GM12878 (cell line): Measurements from ENCODE around the gene SNX15.
"Not testable (repeated sequence)": the region's sequence is repeated elsewhere in the genome, so short reads cannot be mapped to it uniquely, and the experiment has no call there.

ENCODE experiments used
- BRCA1 ChIP-seq: IDR thresholded peaks from 2 replicates; pipeline ENCODE4 v1.6.1; 2011; ENCODE audit warnings: low read depth, low read length, improper control_type of control experiment
- EP300 ChIP-seq, 2 experiments: fragments of 150-350 bp in 1 of 2; IDR thresholded peaks; 2 replicates each; pipeline ENCODE4 v1.6.1; 2011 to 2012; ENCODE audit warnings: low read depth in 2 of 2, low read length in 2 of 2, borderline replicate concordance in 1 of 2, improper control_type of control experiment in 1 of 2, inconsistent platforms in 1 of 2; ENCODE audit not compliant: control insufficient read depth in 1 of 2
- HCFC1 ChIP-seq: fragments of 150-350 bp; IDR thresholded peaks from 2 replicates; pipeline ENCODE4 v1.6.1; 2014; ENCODE audit warnings: low read length
- MLLT1 ChIP-seq: fragments of 450-650 bp; IDR thresholded peaks from 2 replicates; pipeline ENCODE4 v1.6.1; 2016; ENCODE audit warnings: mild to moderate bottlenecking
- NFYB ChIP-seq: IDR thresholded peaks from 2 replicates; pipeline ENCODE4 v1.6.1; 2011; ENCODE audit warnings: low read depth, mild to moderate bottlenecking, low read length, improper control_type of control experiment, moderate library complexity; ENCODE audit not compliant: insufficient read depth
- PBX3 ChIP-seq: IDR thresholded peaks from 2 replicates; pipeline ENCODE4 v1.6.1; 2011; ENCODE audit warnings: mild to moderate bottlenecking, low read depth, low read length, moderate library complexity; ENCODE audit not compliant: insufficient replicate concordance
- POLR2A ChIP-seq: IDR thresholded peaks from 2 replicates; pipeline ENCODE4 v1.6.1; 2011; ENCODE audit warnings: low read depth, mild to moderate bottlenecking, low read length
- POLR2AphosphoS5 ChIP-seq: IDR thresholded peaks from 2 replicates; pipeline ENCODE4 v1.6.1; 2011; ENCODE audit warnings: mild to moderate bottlenecking, low read length, inconsistent platforms
- RAD21 ChIP-seq: IDR thresholded peaks from 2 replicates; pipeline ENCODE4 v1.6.1; 2011; ENCODE audit warnings: mild to moderate bottlenecking, low read depth, low read length, moderate library complexity; ENCODE audit not compliant: insufficient read depth
- TCF7 ChIP-seq: IDR thresholded peaks from 2 replicates; pipeline ENCODE4 v1.6.1; 2014; ENCODE audit warnings: antibody characterized with exemption, borderline replicate concordance
- ZNF274 ChIP-seq: IDR thresholded peaks from one replicate; pipeline ENCODE4 v1.8.0; 2011; ENCODE audit not compliant: insufficient read length, insufficient read depth
- TF ChIP-seq, protein P1 (sequence below), 3 experiments: IDR thresholded peaks in 2 of 3; conservative IDR thresholded peaks in 1 of 3; 2 replicates each; pipeline ENCODE4 v1.5.1; 2011; ENCODE audit warnings: low read depth in 3 of 3, low read length in 3 of 3, mild to moderate bottlenecking in 3 of 3, control low read depth in 2 of 3, moderate library complexity in 2 of 3, inconsistent platforms in 1 of 3, mixed read lengths in 1 of 3; ENCODE audit not compliant: control insufficient read depth in 2 of 3, insufficient read depth in 1 of 3; ENCODE audit errors: extremely low read depth in 1 of 3

DNA sequence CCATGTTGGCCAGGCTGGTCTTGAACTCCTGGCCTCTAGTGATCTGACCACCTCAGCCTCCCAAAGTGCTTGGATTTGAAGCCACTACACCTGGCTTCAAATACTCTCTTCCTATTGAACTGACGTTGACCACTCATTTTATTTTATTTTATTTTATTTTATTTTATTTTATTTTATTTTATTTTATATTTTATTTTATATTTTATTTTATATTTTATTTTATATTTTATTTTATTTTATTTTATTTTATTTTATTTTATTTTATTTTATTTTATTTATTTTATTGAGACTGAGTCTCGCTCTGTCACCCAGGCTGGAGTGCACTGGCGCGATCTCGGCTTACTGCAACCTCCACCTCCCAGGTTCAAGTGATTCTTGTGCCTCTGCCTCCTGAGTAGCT is 43.9 kb upstream of the SNX15 start:
- TF ChIP-seq EP300 (IDR thresholded peaks at IDR 0.05; ENCODE audit: borderline replicate concordance in 1 of 2, control insufficient read depth in 1 of 2, low read depth in 2 of 2, low read length in 2 of 2); MLLT1; TCF7; POLR2AphosphoS5; HCFC1; RAD21; BRCA1; POLR2A; NFYB; ZNF274; PBX3: not testable (repeated sequence)
- TF ChIP-seq, protein P1, sequence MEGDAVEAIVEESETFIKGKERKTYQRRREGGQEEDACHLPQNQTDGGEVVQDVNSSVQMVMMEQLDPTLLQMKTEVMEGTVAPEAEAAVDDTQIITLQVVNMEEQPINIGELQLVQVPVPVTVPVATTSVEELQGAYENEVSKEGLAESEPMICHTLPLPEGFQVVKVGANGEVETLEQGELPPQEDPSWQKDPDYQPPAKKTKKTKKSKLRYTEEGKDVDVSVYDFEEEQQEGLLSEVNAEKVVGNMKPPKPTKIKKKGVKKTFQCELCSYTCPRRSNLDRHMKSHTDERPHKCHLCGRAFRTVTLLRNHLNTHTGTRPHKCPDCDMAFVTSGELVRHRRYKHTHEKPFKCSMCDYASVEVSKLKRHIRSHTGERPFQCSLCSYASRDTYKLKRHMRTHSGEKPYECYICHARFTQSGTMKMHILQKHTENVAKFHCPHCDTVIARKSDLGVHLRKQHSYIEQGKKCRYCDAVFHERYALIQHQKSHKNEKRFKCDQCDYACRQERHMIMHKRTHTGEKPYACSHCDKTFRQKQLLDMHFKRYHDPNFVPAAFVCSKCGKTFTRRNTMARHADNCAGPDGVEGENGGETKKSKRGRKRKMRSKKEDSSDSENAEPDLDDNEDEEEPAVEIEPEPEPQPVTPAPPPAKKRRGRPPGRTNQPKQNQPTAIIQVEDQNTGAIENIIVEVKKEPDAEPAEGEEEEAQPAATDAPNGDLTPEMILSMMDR (IDR thresholded peaks at IDR 0.05 in 2 of 3, conservative IDR thresholded peaks at IDR 0.05 in 1 of 3; ENCODE audit: control insufficient read depth in 2 of 3, extremely low read depth in 1 of 3, insufficient read depth in 1 of 3, low read depth in 3 of 3, low read length in 3 of 3): not testable (repeated sequence)
